Ramos (cell line): ENCODE measurements around the gene NMT1.

Experiments used
- in situ Hi-C: fragments of 300-500 bp; cut with MboI; formaldehyde crosslinking; loops from one replicate; pipeline ENCODE4 v1.14.3; 2022; ENCODE audit warnings: low sequenced_read_pairs; ENCODE audit not compliant: unreplicated experiment

The NMT1 gene

DNA sequence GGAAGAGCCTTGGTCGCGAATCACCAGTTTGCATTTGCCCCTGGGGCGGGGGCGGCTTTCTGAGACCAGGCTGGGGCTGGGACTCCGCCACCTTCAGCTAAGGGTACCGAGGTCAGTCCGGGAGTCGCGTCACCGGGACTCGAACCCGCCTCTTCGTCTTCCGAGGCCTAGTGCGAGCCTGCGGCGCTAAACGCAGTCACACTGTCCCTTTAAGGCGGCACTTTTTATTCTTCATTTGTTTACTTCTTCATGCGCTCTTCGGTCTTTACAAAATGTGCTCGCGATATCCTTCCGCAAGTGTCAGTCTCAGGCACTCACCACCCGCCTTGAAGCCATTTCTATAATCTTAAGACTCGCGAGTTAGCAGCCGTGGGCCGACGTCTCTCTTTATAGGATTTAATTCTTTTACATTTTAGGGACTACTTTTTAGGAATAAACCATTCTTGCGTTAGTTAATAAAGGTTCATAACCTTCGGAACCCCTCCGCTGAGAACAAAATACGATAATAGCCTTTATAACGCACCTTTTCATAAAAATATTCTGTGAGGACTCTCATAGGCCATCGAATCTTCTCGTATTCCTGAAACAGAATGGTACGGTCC, 86.6 kb downstream of the NMT1 start:
- in situ Hi-C loops, result loop anchor here (10.0 kb wide), 1 partner anchor 47 kb away; no protein-coding TSS in a partner anchor

DNA sequence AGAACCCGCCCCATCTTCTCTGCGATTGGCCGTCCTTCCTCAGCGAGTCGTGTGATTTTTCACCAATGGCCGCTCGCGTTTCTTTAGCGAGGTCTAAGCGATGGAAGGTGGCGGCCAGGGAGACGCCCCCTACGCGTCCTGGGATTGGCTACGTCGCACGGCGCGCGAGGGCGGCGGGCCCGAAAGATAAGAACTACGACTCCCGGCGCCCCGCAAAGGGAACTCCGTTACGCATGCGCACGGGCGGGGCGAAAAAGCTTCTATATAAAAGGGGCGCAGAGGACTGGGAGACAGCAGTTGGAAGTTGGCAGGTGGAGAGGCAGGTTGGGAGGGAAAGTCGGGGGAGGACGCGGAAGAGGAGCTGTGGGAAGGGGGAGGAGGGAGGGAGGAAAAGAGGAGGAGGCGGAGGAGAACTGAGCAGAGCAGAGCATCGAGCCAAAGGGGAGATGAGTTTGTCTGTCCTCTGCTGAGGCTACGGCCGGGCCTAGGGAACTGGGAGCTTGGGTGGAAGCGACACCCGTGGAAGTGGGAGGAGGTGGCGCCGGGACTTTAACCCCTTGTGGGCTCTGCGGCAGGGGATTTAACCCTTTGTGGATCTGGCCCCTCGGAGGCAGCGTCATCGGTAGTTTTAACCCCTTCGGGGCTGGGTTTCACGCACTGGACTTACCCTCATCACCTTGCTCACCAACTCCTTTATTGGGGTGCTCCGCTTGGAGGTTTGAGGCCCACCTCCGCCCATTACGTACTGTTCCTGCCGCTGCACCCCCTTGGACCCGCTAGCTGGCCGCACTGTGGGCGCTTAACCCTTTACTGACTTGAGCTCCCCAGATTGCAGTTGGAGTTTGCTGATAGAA, 87.3 kb downstream of the NMT1 start, which contains the start of gene HEXIM1:
HEXIM1 (plus strand) TSS at position 293 of the 854 bp plus-strand sequence. CDS start 716 bp downstream, outside the sequence.
- in situ Hi-C loops, result loop anchor here (10.0 kb wide), 1 partner anchor 46 kb away; no protein-coding TSS in a partner anchor

DNA sequence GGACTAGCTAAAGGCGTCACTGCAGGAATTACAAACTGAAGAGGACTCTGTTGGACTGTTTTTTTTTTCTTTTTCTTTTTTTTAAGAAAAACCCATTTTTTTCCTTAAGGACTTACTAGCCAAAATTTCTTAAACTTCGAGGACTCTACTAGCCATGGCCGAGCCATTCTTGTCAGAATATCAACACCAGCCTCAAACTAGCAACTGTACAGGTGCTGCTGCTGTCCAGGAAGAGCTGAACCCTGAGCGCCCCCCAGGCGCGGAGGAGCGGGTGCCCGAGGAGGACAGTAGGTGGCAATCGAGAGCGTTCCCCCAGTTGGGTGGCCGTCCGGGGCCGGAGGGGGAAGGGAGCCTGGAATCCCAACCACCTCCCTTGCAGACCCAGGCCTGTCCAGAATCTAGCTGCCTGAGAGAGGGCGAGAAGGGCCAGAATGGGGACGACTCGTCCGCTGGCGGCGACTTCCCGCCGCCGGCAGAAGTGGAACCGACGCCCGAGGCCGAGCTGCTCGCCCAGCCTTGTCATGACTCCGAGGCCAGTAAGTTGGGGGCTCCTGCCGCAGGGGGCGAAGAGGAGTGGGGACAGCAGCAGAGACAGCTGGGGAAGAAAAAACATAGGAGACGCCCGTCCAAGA, 88.0 kb downstream of the NMT1 start:
- in situ Hi-C loops, result loop anchor here (10.0 kb wide), 1 partner anchor 46 kb away; no protein-coding TSS in a partner anchor

DNA sequence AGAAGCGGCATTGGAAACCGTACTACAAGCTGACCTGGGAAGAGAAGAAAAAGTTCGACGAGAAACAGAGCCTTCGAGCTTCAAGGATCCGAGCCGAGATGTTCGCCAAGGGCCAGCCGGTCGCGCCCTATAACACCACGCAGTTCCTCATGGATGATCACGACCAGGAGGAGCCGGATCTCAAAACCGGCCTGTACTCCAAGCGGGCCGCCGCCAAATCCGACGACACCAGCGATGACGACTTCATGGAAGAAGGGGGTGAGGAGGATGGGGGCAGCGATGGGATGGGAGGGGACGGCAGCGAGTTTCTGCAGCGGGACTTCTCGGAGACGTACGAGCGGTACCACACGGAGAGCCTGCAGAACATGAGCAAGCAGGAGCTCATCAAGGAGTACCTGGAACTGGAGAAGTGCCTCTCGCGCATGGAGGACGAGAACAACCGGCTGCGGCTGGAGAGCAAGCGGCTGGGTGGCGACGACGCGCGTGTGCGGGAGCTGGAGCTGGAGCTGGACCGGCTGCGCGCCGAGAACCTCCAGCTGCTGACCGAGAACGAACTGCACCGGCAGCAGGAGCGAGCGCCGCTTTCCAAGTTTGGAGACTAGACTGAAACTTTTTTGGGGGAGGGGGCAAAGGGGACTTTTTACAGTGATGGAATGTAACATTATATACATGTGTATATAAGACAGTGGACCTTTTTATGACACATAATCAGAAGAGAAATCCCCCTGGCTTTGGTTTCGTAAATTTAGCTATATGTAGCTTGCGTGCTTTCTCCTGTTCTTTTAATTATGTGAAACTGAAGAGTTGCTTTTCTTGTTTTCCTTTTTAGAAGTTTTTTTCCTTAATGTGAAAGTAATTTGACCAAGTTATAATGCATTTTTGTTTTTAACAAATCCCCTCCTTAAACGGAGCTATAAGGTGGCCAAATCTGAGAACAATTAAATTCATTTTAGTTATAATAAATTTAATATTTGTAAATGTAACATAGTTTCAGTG, 88.8 kb downstream of the NMT1 start:
- in situ Hi-C loops, result loop anchor here (10.0 kb wide), 1 partner anchor 45 kb away; no protein-coding TSS in a partner anchor

DNA sequence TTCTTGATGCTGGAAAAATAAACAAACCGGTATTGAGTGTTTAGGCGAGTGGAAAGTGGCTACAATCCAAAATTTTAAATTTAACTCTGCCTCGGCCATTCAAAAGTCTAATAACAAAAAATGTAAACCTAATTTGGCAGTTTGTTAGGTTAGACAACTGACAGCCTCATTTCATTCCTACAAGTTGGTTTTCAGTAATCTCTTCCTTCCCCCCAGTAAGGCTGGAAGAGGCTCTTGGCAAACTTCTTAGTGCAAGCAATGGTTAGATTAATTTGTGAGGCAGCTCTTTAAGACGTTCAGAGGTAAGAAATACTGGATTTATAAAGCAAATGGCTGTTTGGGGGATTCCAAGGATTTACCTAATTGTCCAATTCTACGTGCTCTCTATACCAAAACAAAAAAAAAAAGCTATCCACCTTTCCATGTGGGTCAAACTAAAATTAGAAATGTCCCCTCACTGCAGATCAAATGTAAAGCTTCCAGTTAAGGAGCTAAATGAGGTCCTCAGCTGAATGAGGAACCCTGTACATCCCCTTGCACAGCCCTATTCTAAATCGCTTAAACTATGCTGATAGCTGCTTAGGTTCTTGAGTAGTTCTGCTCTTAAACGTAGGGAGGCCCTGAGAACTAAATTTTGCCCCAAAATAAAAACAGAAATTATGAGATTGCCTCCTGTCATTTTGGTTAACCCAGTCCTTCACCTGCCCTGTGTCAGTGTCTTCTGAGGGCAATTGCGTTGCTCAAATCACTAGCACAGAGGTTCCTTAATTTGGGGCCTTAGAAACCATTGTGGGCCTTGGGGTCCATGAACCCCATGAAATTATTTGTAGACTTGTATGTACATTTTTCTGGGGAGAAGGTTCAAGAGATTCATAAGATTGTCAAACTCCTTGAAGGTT, 90.0 kb downstream of the NMT1 start:
- in situ Hi-C loops, result no loop called here

DNA sequence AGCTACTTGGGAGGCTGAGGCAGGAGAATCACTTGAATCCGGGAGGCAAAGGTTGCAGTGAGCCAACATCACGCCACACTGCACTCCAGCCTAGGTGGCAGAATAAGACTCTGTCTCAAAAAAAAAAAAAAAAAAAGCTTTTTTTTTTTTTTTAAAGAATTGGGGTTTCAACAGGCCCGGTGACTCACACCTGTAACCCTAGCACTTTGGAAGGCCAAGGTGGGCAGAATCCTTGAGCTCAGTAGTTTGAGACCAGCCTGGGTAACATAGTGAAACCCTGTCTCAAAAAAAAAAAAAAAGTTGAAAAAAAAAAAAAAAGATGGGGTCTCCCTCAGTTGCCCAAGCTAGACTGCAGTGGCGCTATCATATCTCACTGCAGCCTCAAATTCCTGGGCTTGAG, 93.9 kb downstream of the NMT1 start:
- in situ Hi-C loops, result no loop called here

DNA sequence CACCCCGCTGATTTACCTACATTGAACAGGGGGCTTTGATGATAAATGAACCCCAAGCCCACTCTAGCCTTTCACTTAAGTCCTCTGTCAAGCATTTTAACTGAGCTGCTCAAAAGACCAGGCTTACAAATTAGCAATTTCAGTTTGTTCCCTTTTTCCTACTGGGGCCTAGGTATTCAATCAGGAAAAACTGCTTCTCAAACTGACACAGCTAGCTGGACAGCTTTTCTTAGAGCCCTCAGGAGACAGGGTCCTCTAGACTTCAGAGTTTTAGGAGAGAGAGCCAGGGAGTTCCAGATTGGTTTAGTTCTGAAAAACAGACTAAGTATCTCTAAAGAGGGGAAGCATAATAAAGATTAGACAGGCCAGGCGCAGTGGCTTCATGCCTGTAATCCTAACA, 94.4 kb downstream of the NMT1 start:
- in situ Hi-C loops, result no loop called here

DNA sequence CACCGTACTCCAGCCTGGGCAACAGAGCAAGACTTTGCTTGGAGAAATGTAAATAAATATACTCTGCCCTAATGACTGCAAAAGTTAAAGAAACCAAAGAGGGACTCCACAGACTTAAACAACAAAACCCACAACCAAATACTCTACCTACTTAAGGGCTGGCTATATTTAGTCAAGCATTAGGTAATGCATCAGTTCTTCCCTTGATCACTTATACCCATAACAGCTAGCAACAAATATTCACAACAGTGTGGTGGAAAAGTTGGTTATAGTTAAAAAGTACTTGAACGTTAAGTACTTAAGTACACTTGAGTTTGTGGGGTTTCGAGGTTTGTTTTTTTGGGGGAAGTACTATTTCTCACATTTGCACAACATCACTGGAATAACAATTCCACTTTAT, 95.1 kb downstream of the NMT1 start:
- in situ Hi-C loops, result no loop called here
